ENCODE data around the gene ATF6.

The ATF6 gene

GRCh38 chr1:161970036-161970435 is 203.9 kb downstream of the ATF6 start:
- DNase-seq (ENCODE audit: low read depth, low spot score) = no peak

- no peak for DNase-seq (ENCODE audit: low read depth, low spot score)
Observed at GRCh38 chr1:161970633-161971032, 204.5 kb downstream of the ATF6 start.

- DNase-seq (ENCODE audit: low read depth, low spot score) = no peak
Observed at GRCh38 chr1:161972828-161973227, 206.7 kb downstream of the ATF6 start.

- DNase-seq (ENCODE audit: low read depth, low spot score) = no peak
Observed at GRCh38 chr1:161973924-161974845, 208.1 kb downstream of the ATF6 start.

- DNase-seq (ENCODE audit: low read depth, low spot score) = no peak
Observed at GRCh38 chr1:161978011-161978790, 212.1 kb downstream of the ATF6 start.

- DNase-seq (ENCODE audit: low read depth, low spot score) = no peak
Observed at GRCh38 chr1:161981126-161981525, 215.0 kb downstream of the ATF6 start.

- DNase-seq (ENCODE audit: low read depth, low spot score) = no peak
Observed at GRCh38 chr1:161981735-161982506, 215.8 kb downstream of the ATF6 start.

- no peak for DNase-seq (ENCODE audit: low read depth, low spot score)
Observed at GRCh38 chr1:161982507-161982895, 216.4 kb downstream of the ATF6 start.

GRCh38 chr1:161982917-161983316 is 216.8 kb downstream of the ATF6 start:
- no peak for DNase-seq (ENCODE audit: low read depth, low spot score)

- DNase-seq (ENCODE audit: low read depth, low spot score) = no peak
Observed at GRCh38 chr1:161983725-161984124, 217.6 kb downstream of the ATF6 start.

- no peak for DNase-seq (ENCODE audit: low read depth, low spot score)
Observed at GRCh38 chr1:161985301-161985822, 219.2 kb downstream of the ATF6 start.

- no peak for DNase-seq (ENCODE audit: low read depth, low spot score)
Observed at GRCh38 chr1:161986328-161986727, 220.2 kb downstream of the ATF6 start.

GRCh38 chr1:161987303-161987702 is 221.2 kb downstream of the ATF6 start:
- DNase-seq (ENCODE audit: low read depth, low spot score) = no peak

GRCh38 chr1:161987872-161988271 is 221.8 kb downstream of the ATF6 start:
- DNase-seq (ENCODE audit: low read depth, low spot score) = no peak

- no peak for DNase-seq (ENCODE audit: low read depth, low spot score)
Observed at GRCh38 chr1:161988413-161988812, 222.3 kb downstream of the ATF6 start.

GRCh38 chr1:161989108-161989507 is 223.0 kb downstream of the ATF6 start:
- DNase-seq (ENCODE audit: low read depth, low spot score) = no peak

GRCh38 chr1:161989786-161990185 is 223.7 kb downstream of the ATF6 start:
- no peak for DNase-seq (ENCODE audit: low read depth, low spot score)

- no peak for DNase-seq (ENCODE audit: low read depth, low spot score)
Observed at GRCh38 chr1:161993576-161993975, 227.5 kb downstream of the ATF6 start.

- DNase-seq (ENCODE audit: low read depth, low spot score) = no peak
Observed at GRCh38 chr1:161994175-161994668, 228.1 kb downstream of the ATF6 start.

GRCh38 chr1:161997152-161997551 is 231.0 kb downstream of the ATF6 start:
- DNase-seq (ENCODE audit: low read depth, low spot score) = no peak

GRCh38 chr1:161998811-161999210 is 232.7 kb downstream of the ATF6 start:
- no peak for DNase-seq (ENCODE audit: low read depth, low spot score)

Measured in brain pericyte (primary cell).